Adrenal gland (tissue), 5 donors: ENCODE results near the gene ADD1.

ENCODE experiments used
- POLR2A ChIP-seq, 2 donors: fragments of 450-650 bp; IDR thresholded peaks; one replicate each; pipeline ENCODE4 v1.6.1; 2017; ENCODE audit warnings: antibody characterized with exemption in 2 of 2, mild to moderate bottlenecking in 2 of 2, moderate library complexity in 1 of 2
- TF ChIP-seq, protein P1 (sequence below), 6 experiments: fragments of 450-650 bp in 4 of 6; fragments of 200-600 bp in 2 of 6; sonication (generic) in 1 of 6; IDR thresholded peaks; 1 replicate in 5 of 6; 2 replicates in 1 of 6; pipeline versions ENCODE4 v1.5.1 to v1.8.0; 2016 to 2021; ENCODE audit warnings: antibody characterized with exemption in 6 of 6, mild to moderate bottlenecking in 2 of 6, moderate library complexity in 1 of 6
- donor health status: DM: no; HTN: no; CAD: no.

DNA sequence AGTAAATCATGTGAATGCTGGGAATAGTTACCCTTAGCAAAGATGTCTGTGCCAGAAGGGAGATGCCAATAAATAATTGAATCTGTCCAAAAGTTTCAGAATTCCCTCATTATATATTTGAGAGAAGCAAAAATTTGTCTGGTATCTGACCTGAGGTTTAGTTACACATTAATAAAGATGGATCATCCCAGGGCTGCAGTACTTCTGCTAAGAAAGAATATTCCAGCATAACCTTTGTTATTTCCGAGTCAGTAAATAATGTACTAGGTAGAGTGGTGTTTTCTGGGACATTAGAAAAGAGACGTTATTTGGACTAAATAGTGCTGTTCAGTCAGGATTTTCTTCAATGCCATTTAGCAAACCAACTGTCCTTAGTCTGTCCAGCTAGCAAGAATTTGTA, 26.4 kb downstream of the ADD1 start:
- TF ChIP-seq, protein P1, sequence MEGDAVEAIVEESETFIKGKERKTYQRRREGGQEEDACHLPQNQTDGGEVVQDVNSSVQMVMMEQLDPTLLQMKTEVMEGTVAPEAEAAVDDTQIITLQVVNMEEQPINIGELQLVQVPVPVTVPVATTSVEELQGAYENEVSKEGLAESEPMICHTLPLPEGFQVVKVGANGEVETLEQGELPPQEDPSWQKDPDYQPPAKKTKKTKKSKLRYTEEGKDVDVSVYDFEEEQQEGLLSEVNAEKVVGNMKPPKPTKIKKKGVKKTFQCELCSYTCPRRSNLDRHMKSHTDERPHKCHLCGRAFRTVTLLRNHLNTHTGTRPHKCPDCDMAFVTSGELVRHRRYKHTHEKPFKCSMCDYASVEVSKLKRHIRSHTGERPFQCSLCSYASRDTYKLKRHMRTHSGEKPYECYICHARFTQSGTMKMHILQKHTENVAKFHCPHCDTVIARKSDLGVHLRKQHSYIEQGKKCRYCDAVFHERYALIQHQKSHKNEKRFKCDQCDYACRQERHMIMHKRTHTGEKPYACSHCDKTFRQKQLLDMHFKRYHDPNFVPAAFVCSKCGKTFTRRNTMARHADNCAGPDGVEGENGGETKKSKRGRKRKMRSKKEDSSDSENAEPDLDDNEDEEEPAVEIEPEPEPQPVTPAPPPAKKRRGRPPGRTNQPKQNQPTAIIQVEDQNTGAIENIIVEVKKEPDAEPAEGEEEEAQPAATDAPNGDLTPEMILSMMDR (IDR thresholded peaks at IDR 0.05): no peak
- TF ChIP-seq POLR2A (IDR thresholded peaks at IDR 0.05): no peak
